ENCODE data around the gene CEP128. TPM values are rescaled to one million over a fixed set of nuclear protein-coding genes. Genes with fewer than 3 reads are reported as not detected.

The CEP128 gene
- total RNA-seq, 4 donors from 2014 or later = 1.3 to 29.8 (median 11.9) TPM

GRCh38 chr14:80493620-80494019, 447.9 kb downstream of the CEP128 start:
- Histone ChIP-seq H3K9me3 (no peaks in the 10 kb centered on the region), H3K4me3 (no peak overlapping the region), H3K36me3 (no peaks in the 10 kb centered on the region), H3K27ac (no peak overlapping the region), H3K27me3 (no peaks in the 10 kb centered on the region), H3K4me1 (no peaks in the 10 kb centered on the region)
- TF ChIP-seq POLR2A (IDR thresholded peaks at IDR 0.05) (no peak), CTCF (IDR thresholded peaks at IDR 0.05) (no peak)
- no peak for DNase-seq
- intact Hi-C loops (cut with DNase I; ENCODE audit: low total_unique reads) = no loop called here

GRCh38 chr14:80491650-80492049, 449.9 kb downstream of the CEP128 start:
- intact Hi-C loops (cut with DNase I; ENCODE audit: low total_unique reads) = no loop called here
- Histone ChIP-seq H3K36me3 (no peaks in the 10 kb centered on the region), H3K27me3 (no peaks in the 10 kb centered on the region), H3K4me3 (no peak overlapping the region), H3K9me3 (no peaks in the 10 kb centered on the region), H3K27ac (no peak overlapping the region), H3K4me1 (no peaks in the 10 kb centered on the region)
- DNase-seq = no peak
- no peak for TF ChIP-seq CTCF (IDR thresholded peaks at IDR 0.05)
- no peak for TF ChIP-seq POLR2A (IDR thresholded peaks at IDR 0.05)

- Histone ChIP-seq H3K4me1 (no peaks in the 10 kb centered on the region), H3K36me3 (no peaks in the 10 kb centered on the region), H3K4me3 (no peak overlapping the region), H3K27me3 (no peaks in the 10 kb centered on the region), H3K27ac (no peak overlapping the region), H3K9me3 (no peaks in the 10 kb centered on the region)
- no peak for TF ChIP-seq CTCF (IDR thresholded peaks at IDR 0.05)
- no peak for TF ChIP-seq POLR2A (IDR thresholded peaks at IDR 0.05)
- intact Hi-C loops (cut with DNase I; ENCODE audit: low total_unique reads) = no loop called here
- DNase-seq = no peak
Observed at GRCh38 chr14:80491131-80491530, 450.4 kb downstream of the CEP128 start.

GRCh38 chr14:80489513-80489912, 452.0 kb downstream of the CEP128 start:
- Histone ChIP-seq H3K36me3 (no peaks in the 10 kb centered on the region), H3K27me3 (no peaks in the 10 kb centered on the region), H3K4me1 (no peaks in the 10 kb centered on the region), H3K27ac (no peak overlapping the region), H3K9me3 (no peaks in the 10 kb centered on the region), H3K4me3 (no peak overlapping the region)
- TF ChIP-seq POLR2A (IDR thresholded peaks at IDR 0.05) = no peak
- no peak for TF ChIP-seq CTCF (IDR thresholded peaks at IDR 0.05)
- no peak for DNase-seq
- intact Hi-C loops (cut with DNase I; ENCODE audit: low total_unique reads) = no loop called here

GRCh38 chr14:80485764-80486163, 455.8 kb downstream of the CEP128 start:
- no peaks in the 10 kb centered on the region for H3K27me3 ChIP-seq
- intact Hi-C loops (cut with DNase I; ENCODE audit: low total_unique reads) = no loop called here
- TF ChIP-seq CTCF (IDR thresholded peaks at IDR 0.05) = no peak
- no peak for TF ChIP-seq POLR2A (IDR thresholded peaks at IDR 0.05)
- H3K9me3 ChIP-seq = no peaks in the 10 kb centered on the region
- no peaks in the 10 kb centered on the region for H3K36me3 ChIP-seq
- no peaks in the 10 kb centered on the region for H3K4me1 ChIP-seq
- no peak for DNase-seq
- no peak overlapping the region for H3K27ac ChIP-seq
- H3K4me3 ChIP-seq = no peak overlapping the region

Data from uterus (tissue), 4 donors.